Astrocyte of the spinal cord (primary cell): Measurements from ENCODE around the gene RAPGEF2.

Source experiments
- DNase-seq: peaks from one replicate; pipeline ENCODE4 v3.0.0; 2011; ENCODE audit warnings: low read depth, low spot score
- H3K4me3 ChIP-seq: 2 replicates; pipeline ENCODE4 v1.5.1; 2011; ENCODE audit warnings: low read depth, mild to moderate bottlenecking, low read length, moderate library complexity
- in situ Hi-C: cut with HindIII; loops from 2 replicates; pipeline ENCODE4 v1.10.0; 2017; ENCODE audit warnings: low sequenced_read_pairs
- TF ChIP-seq, protein P1 (sequence below): IDR thresholded peaks from 2 replicates; pipeline ENCODE4 v1.5.1; 2012; ENCODE audit warnings: low read depth, mild to moderate bottlenecking, low read length, inconsistent platforms

RAPGEF2 gene

DNA sequence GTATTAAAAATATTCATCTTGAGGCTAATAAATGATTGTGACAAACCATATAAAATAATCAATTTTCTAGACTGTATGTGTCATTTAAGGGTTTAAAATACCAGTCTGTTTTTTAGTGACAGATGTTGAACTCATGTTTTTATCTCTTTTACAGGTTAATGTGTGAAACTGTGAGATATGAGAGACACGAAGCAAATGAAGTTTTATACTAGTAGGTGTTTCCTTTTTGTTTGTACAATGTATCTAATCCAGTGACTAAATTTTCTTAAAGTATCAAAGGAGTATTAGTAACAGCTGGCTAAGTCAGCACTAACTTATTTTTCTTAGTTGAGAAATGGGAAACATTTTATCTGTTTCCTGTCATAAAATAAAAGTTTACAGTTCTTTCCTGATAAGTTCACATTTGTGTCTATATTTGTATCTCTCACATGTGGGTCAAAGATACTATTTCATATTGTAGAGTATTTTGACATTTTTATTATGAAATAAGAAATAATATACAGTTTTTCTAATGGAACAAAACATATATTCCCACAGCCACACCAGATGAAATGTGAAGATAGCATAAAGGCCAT lies 90.3 kb downstream of the RAPGEF2 start:
- H3K4me3 ChIP-seq: no peak overlapping the region
- in situ Hi-C loops: no loop called here
- no peak for DNase-seq
- TF ChIP-seq, protein P1, sequence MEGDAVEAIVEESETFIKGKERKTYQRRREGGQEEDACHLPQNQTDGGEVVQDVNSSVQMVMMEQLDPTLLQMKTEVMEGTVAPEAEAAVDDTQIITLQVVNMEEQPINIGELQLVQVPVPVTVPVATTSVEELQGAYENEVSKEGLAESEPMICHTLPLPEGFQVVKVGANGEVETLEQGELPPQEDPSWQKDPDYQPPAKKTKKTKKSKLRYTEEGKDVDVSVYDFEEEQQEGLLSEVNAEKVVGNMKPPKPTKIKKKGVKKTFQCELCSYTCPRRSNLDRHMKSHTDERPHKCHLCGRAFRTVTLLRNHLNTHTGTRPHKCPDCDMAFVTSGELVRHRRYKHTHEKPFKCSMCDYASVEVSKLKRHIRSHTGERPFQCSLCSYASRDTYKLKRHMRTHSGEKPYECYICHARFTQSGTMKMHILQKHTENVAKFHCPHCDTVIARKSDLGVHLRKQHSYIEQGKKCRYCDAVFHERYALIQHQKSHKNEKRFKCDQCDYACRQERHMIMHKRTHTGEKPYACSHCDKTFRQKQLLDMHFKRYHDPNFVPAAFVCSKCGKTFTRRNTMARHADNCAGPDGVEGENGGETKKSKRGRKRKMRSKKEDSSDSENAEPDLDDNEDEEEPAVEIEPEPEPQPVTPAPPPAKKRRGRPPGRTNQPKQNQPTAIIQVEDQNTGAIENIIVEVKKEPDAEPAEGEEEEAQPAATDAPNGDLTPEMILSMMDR: no peak

DNA sequence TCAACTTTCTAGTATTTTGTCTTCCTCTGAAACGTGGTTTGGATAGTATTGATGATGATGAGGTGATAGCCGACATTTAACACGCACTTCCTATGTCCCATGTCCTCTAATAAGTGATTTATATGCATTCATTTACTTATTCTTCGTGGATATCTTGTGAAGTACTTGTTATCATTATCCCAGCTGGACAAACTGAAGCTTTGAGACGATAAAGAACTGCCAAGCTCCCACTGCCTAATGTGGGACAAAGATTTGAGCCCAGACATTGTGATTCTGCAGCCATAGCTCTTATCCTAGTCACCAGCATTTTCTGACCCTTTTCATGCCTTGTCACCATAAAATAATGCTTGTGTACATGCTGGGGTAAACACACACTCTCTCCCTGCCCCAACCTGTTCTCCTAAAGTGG lies 92.5 kb downstream of the RAPGEF2 start:
- TF ChIP-seq, protein P1: no peak
- DNase-seq: no peak
- H3K4me3 ChIP-seq: no peak overlapping the region
- in situ Hi-C loops: no loop called here

DNA sequence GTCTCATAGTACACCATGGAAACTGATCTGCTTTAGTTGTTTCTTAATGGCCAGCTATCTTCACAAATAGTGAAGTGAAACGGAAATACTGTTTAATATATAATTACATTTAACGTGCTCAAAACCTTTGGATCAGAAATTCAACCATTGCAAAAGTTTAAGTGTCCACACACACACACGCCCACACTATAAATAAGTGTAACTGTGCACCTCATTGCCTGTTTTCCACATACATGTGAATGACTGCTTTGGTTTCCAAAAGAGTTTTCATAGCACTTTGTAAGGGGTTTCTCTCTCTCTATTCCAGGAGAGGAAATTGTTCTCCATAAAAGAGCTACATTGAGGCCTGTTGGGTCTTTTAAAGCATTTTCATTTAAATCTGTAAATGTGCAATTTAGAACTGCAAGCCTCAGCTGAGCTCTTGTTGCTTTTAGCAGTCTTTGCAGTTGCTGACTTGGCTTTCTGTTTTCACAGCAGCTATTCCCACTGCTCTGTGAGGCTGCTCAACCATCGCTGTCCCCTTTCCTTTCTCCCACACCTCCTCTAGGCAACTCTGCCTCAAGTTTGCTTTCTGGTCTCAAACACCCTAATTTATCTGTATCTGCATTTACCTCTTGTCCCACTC lies 94.5 kb downstream of the RAPGEF2 start:
- no peak overlapping the region for H3K4me3 ChIP-seq
- no peak for DNase-seq
- in situ Hi-C loops: no loop called here
- TF ChIP-seq, protein P1: no peak

DNA sequence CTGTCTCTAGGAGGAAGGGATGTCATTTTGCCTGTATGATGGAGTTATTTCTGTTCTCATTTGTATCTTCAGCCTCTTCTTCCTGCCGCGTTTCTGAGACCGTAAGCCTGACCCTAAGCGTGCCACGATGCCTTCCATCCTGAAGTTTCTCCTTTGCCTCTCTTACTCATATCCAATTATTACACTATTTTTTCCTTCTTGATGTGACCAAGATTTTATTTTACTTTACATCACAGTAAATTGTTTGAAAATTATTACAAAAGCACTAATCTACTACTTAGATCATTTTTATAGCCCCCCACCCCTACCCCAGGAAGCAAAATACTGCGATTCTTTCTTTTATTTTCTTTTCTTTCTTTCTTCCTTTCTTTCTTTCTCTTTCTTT lies 95.0 kb downstream of the RAPGEF2 start:
- no peak overlapping the region for H3K4me3 ChIP-seq
- in situ Hi-C loops: no loop called here
- TF ChIP-seq, protein P1: no peak
- DNase-seq: no peak

DNA sequence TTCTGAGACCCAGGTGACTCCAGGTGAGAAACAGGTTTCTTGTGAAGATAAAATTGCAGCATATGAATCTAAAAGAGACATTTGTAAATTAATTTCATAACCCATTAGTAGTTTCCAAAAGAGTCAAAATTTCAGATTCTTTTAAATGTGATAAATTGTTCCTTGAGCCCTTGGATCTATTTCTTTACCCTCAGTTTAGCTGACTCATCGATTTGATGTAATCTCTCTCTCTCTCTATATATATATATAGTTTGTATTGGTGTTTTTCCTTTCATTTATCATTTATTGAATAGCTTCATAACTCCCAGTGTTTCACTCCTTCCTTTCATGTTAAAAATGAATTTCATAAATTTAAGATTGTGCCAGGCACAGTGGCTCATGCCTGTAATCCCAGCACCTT lies 96.9 kb downstream of the RAPGEF2 start:
- H3K4me3 ChIP-seq: no peak overlapping the region
- in situ Hi-C loops: no loop called here
- TF ChIP-seq, protein P1: no peak
- no peak for DNase-seq

DNA sequence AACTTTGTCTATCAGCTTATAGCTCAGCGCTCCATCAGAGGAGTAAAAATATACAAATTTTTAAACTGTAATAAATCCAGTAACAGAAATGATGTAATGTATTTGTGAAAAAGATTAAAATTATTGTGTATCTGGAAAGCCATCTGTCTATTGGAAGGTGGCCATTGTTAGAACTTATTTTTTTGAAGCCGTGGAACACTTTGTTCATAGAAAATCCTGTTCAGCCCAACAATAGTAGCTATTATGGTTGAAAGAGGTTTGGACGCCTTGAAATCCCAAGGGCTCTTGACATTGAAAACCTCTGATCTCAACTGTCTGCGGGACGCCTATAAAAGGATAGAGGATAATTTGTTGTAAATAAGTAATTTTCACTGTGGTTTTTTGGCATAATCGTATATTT lies 98.3 kb downstream of the RAPGEF2 start:
- in situ Hi-C loops: no loop called here
- DNase-seq: no peak
- H3K4me3 ChIP-seq: no peak overlapping the region
- TF ChIP-seq, protein P1: no peak

DNA sequence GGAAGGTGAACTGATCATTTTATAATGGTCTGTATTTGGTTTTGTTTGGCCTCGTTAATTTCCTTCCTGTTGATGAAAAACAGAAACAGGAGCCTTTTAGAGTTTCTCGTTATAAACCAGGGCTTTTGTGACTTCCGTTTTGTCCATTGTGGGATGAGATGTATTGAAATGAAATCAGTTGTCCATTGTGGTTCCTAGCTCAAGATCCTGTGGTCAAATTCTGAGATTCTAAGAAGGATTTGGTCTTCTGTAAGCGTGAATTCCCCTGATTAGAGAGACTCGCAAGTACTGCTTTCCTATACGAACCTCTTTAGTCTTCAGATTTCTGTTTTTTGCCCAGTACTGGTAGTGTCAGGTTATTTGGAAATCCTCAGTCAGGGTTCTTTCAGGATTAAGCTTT lies 101.7 kb downstream of the RAPGEF2 start:
- DNase-seq: no peak
- TF ChIP-seq, protein P1: no peak
- in situ Hi-C loops: no loop called here
- H3K4me3 ChIP-seq: no peak overlapping the region
